HepG2 (cell line): Measurements from ENCODE around the gene ARGLU1. TPM values are rescaled to one million over a fixed set of nuclear protein-coding genes. Genes with fewer than 3 reads are reported as not detected.

Experiments
- ATAC-seq: fragments of 200-7000 bp; cut with Tn5 transposase; 3 replicates; pipeline ENCODE4 v1.9.1; 2020; ENCODE audit warnings: mild to moderate bottlenecking, moderate library complexity
- BruUV-seq: library from RNA; stranded (reverse); fragments of 400-500 nt; replicated peaks from 2 replicates; lab custom pipeline; 2021; lab: Mats Ljungman, UMichigan
- CTCF ChIA-PET: fragments of 300-600 bp; formaldehyde crosslinking; extraction: SDS; loops from one replicate; lab custom pipeline; 2021; ENCODE audit warnings: low total read pairs, inconsistent platforms, low intra/inter-chr PET ratio; lab: Yijun Ruan, JAX
- POLR2A ChIA-PET: fragments of 350-600 bp; sonication (Branson Sonifier 250); formaldehyde crosslinking; loops from one replicate; lab custom pipeline; 2020; ENCODE audit warnings: antibody characterized with exemption, inconsistent platforms; lab: Yijun Ruan, JAX
- DNase-seq: peaks from one replicate; pipeline ENCODE4 v3.0.0-alpha.2; 2015; ENCODE audit warnings: low spot score
- FAIRE-seq: peaks from 3 replicates; lab custom pipeline; 2011; peaks lifted over from hg19 to GRCh38; lab: Jason Lieb, UNC
- H2AFZ ChIP-seq: one replicate; pipeline ENCODE4 v1.6.1; 2011; ENCODE audit warnings: low read length, inconsistent platforms
- H3K27ac ChIP-seq: fragments of 300-600 bp; 3 replicates; pipeline ENCODE4 v1.8.0; 2011; ENCODE audit warnings: mixed run types, mild to moderate bottlenecking, mixed read lengths, low read length, inconsistent platforms; ENCODE audit not compliant: insufficient read depth; ENCODE audit errors: extremely low read length
- H3K27me3 ChIP-seq, 2 experiments: fragments of 200-600 bp in 1 of 2; 2 replicates in 1 of 2; 3 replicates in 1 of 2; pipeline versions ENCODE4 v1.6.0 to v1.8.0; 2011; ENCODE audit warnings: low read length in 2 of 2, mild to moderate bottlenecking in 2 of 2, moderate library complexity in 2 of 2, inconsistent platforms in 1 of 2; ENCODE audit not compliant: insufficient read depth in 2 of 2, control insufficient read depth in 1 of 2
- H3K36me3 ChIP-seq, 2 experiments: fragments of 200-600 bp in 1 of 2; replicated peaks in 1 of 2; 2 replicates in 1 of 2; 3 replicates in 1 of 2; pipeline versions ENCODE4 v1.5.1 to v1.8.0; 2011; ENCODE audit warnings: low read length in 2 of 2, inconsistent platforms in 1 of 2; ENCODE audit not compliant: insufficient read depth in 2 of 2, control insufficient read depth in 1 of 2
- H3K4me1 ChIP-seq: 2 replicates; pipeline ENCODE4 v1.5.1; 2012; ENCODE audit warnings: low read length, inconsistent platforms; ENCODE audit not compliant: insufficient read depth
- H3K4me2 ChIP-seq: 2 replicates; pipeline ENCODE4 v1.6.0; 2011; ENCODE audit warnings: low read depth, low read length, inconsistent platforms
- H3K4me3 ChIP-seq, 3 experiments: fragments of 200-600 bp in 1 of 3; sonication (generic), shearing (Covaris generic) in 1 of 3; replicated peaks in 1 of 3; 2 replicates each; pipeline ENCODE4 v1.5.1; 2011 to 2016; ENCODE audit warnings: low read length in 3 of 3, inconsistent platforms in 2 of 3, low read depth in 2 of 3, mild to moderate bottlenecking in 2 of 3, control low read depth in 1 of 3, mixed read lengths in 1 of 3; ENCODE audit not compliant: insufficient read depth in 1 of 3
- H3K79me2 ChIP-seq: one replicate; pipeline ENCODE4 v1.6.1; 2011; ENCODE audit warnings: low read length, inconsistent platforms; ENCODE audit not compliant: insufficient read depth
- H3K9ac ChIP-seq: 2 replicates; pipeline ENCODE4 v1.6.0; 2011; ENCODE audit warnings: mild to moderate bottlenecking, low read depth, low read length, inconsistent platforms; ENCODE audit not compliant: insufficient read depth
- H3K9me3 ChIP-seq: 2 replicates; pipeline ENCODE4 v1.5.1; 2012; ENCODE audit warnings: mild to moderate bottlenecking, low read length
- H4K20me1 ChIP-seq: 2 replicates; pipeline ENCODE4 v1.6.0; 2011; ENCODE audit warnings: inconsistent platforms, mild to moderate bottlenecking, low read length, moderate library complexity; ENCODE audit not compliant: insufficient read depth
- ATAD3A ChIP-seq: sonication (generic); formaldehyde crosslinking; IDR thresholded peaks from 2 replicates; pipeline ENCODE4 v1.4.0; 2020; ENCODE audit warnings: missing genetic modification reagents
- ETV5 ChIP-seq: IDR thresholded peaks from 2 replicates; pipeline ENCODE4 v1.6.1; 2018; ENCODE audit warnings: missing biosample characterization, missing genetic modification reagents, inconsistent platforms, borderline replicate concordance
- FOSL2 ChIP-seq: sonication (generic); formaldehyde crosslinking; IDR thresholded peaks from 2 replicates; pipeline ENCODE4 v1.4.0; 2020; ENCODE audit warnings: missing genetic modification reagents
- NFIB ChIP-seq: sonication (generic); formaldehyde crosslinking; IDR thresholded peaks from 2 replicates; pipeline ENCODE4 v1.9.0; 2021; ENCODE audit warnings: missing genetic modification reagents, mild to moderate bottlenecking, borderline replicate concordance
- REL ChIP-seq: sonication (generic); formaldehyde crosslinking; conservative IDR thresholded peaks from 2 replicates; pipeline ENCODE4 v1.8.0; 2022; ENCODE audit warnings: mild to moderate bottlenecking, missing genetic modification reagents, moderate library complexity
- SUZ12 ChIP-seq: fragments of 150-350 bp; IDR thresholded peaks from 2 replicates; pipeline ENCODE4 v1.6.1; 2014; ENCODE audit warnings: low read depth, low read length
- SYNCRIP ChIP-seq: fragments of 200-400 bp; formaldehyde crosslinking; IDR thresholded peaks from 2 replicates; pipeline ENCODE4 v1.6.1; 2018; ENCODE audit warnings: mild to moderate bottlenecking, low read depth, low read length; ENCODE audit not compliant: insufficient read depth
- ZNF335 ChIP-seq: sonication (generic); formaldehyde crosslinking; IDR thresholded peaks from 2 replicates; pipeline ENCODE4 v1.4.0; 2020; ENCODE audit warnings: missing genetic modification reagents
- ZNF564 ChIP-seq: sonication (generic); formaldehyde crosslinking; IDR thresholded peaks from 2 replicates; pipeline ENCODE4 v1.8.1; 2023; ENCODE audit warnings: mild to moderate bottlenecking, missing genetic modification reagents
- ZNF782 ChIP-seq: sonication (generic); formaldehyde crosslinking; IDR thresholded peaks from 2 replicates; pipeline ENCODE4 v1.4.0; 2020; ENCODE audit warnings: missing genetic modification reagents, mild to moderate bottlenecking, borderline replicate concordance
- ZSCAN20 ChIP-seq: sonication (generic); formaldehyde crosslinking; IDR thresholded peaks from 2 replicates; pipeline ENCODE4 v1.4.0; 2020; ENCODE audit warnings: missing genetic modification reagents, mild to moderate bottlenecking, borderline replicate concordance
- ZSCAN22 ChIP-seq: sonication (generic); formaldehyde crosslinking; IDR thresholded peaks from 2 replicates; pipeline ENCODE4 v1.4.0; 2020; ENCODE audit warnings: mild to moderate bottlenecking, missing genetic modification reagents
- WGBS: methylation state at CpG from one replicate; pipeline ENCODE4 v1.1.6; 2017; ENCODE audit warnings: low lambda C conversion rate; 5-methylcytosine and 5-hydroxymethylcytosine counted together
- in situ Hi-C: cut with HindIII; loops from 2 replicates; pipeline ENCODE4 v1.10.0; 2017; ENCODE audit warnings: low pct_unique_long_range_greater_than_20kb; ENCODE audit not compliant: extremely low pct_ligation_motif_present
- intact Hi-C: fragments of 100-400 bp; cut with micrococcal nuclease; formaldehyde crosslinking; loops from one replicate; pipeline ENCODE4 v1.10.0; 2022; ENCODE audit not compliant: unreplicated experiment
- polyA plus RNA-seq, 8 experiments: library from polyadenylated mRNA; depleted of rRNA in 3 of 8; stranded (reverse) in 7 of 8; unstranded in 1 of 8; fragments of >200 nt; fragmentation: Illumina TruSeq in 4 of 8; extraction: Trizol in 4 of 8; gene quantifications; 2 replicates each; pipeline versions ENCODE4 v1.2.1 to v1.2.3, GENCODE V29; 2011 to 2016; ENCODE audit warnings: low read depth in 4 of 8, missing spikeins in 1 of 8, mixed read lengths in 1 of 8; ENCODE audit not compliant: insufficient read depth in 1 of 8
- total RNA-seq, 5 experiments: library from RNA; depleted of rRNA; stranded (reverse); fragments of >200 nt; fragmentation: Illumina TruSeq; extraction: Trizol; gene quantifications; 2 replicates each; pipeline ENCODE4 v1.2.3, GENCODE V29; 2016; ENCODE audit warnings: low read depth in 1 of 5
- TF ChIP-seq, protein P1 (sequence below): sonication (generic); formaldehyde crosslinking; IDR thresholded peaks from 2 replicates; pipeline ENCODE4 v1.9.0; 2021; ENCODE audit warnings: missing genetic modification reagents, mild to moderate bottlenecking, borderline replicate concordance
- TF ChIP-seq, protein P2 (sequence below): sonication (generic); formaldehyde crosslinking; IDR thresholded peaks from 2 replicates; pipeline ENCODE4 v1.5.1; 2020; ENCODE audit warnings: missing genetic modification reagents, mild to moderate bottlenecking, borderline replicate concordance
- TF ChIP-seq, protein P3 (sequence below): IDR thresholded peaks from 2 replicates; pipeline ENCODE4 v1.6.1; 2016; ENCODE audit warnings: low read depth, borderline replicate concordance

Gene ARGLU1
- total and polyA plus RNA-seq, 2 of the 13 experiments (the other 11 are each of a cell fraction or from before 2014, with no cell fraction given), result 47.1 to 70.6 TPM

DNA sequence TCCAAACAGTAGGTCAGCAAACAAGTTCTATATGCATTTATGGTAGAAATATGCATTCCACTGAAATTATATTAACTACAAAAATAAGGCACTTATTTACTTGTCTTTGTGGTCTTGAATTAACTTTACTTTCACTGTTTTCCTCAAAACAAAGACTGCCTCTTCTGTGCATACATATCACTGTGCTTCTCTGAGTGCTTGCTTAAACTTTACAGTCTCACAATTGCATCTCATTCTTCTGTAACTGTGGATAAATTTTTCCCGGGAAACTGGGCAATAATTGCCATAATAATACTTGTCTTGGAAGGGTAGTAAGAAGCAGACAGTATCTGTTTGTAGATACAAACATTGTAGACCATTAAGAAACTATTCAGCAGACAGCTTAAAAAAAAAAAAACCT lies 70.9 kb downstream of the ARGLU1 start:
- no TSS peak for BruUV-seq
- CTCF ChIA-PET, result no interaction called here

DNA sequence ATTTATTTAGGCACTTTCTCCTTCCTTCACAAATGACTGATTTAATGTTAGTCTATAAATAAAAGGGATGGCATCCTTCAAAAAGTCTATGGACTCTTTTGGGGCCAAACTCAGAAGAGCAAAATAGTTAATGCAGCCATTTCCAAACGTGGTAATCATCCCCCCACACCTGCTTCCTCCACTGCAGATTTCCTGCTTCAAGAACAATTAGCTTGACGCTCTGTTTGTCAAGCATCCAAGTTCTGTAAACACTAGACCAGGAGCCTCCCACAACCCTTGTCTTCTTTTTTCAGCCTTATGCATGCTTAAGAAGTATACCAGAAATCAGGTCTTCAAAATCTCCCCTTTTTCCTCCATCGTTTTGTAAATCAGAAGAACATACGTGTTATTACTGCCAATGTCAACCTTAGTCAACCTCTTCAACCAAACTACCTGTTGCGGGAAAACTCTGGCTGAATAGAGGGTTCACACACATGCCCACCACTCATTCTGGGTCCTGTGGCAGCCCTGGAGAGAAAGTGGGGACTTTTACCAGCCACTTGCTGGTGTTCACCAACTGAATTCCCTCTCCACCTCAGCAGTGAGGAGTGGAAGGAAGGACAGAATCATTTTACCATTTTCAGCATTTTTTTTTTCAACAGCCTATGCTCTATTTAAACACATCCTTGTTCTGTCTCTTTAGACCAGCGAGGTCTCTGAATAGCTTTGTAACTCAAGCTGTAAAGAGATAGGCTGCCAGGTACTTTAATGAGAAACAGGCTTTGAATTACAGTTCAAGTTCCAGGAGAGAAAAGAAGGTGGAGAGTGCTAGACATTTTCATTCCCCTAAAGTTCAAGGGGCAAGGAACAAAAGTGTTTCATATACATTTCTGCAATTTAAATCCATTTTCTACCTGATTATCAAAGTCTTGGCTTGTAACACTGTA lies 71.6 kb downstream of the ARGLU1 start:
- no peaks in the 10 kb centered on the region for H3K9me3 ChIP-seq
- intact Hi-C loops, result no loop called here
- no peaks in the 10 kb centered on the region for H4K20me1 ChIP-seq
- H3K4me3 ChIP-seq, result no peak overlapping the region
- in situ Hi-C loops, result no loop called here
- H2AFZ ChIP-seq, result no peak overlapping the region
- ATAC-seq, result no peak
- ChIA-PET CTCF (no interaction called here), POLR2A (no interaction called here)
- H3K36me3 ChIP-seq, result no peaks in the 10 kb centered on the region
- DNase-seq, result no peak
- no peaks in the 10 kb centered on the region for H3K79me2 ChIP-seq
- WGBS, result 21% methylated on average over 6 of the region's 6 CpGs
- no peaks in the 10 kb centered on the region for H3K4me1 ChIP-seq
- no peak for FAIRE-seq
- no peaks in the 10 kb centered on the region for H3K27me3 ChIP-seq
- H3K9ac ChIP-seq, result no peak overlapping the region
- no TSS peak for BruUV-seq
- H3K27ac ChIP-seq, result no peak overlapping the region
- no peak overlapping the region for H3K4me2 ChIP-seq
- TF ChIP-seq ZNF564 (CRISPR knock-in tag) (no peak), NFIB (CRISPR knock-in tag) (no peak), REL (CRISPR knock-in tag) (no peak), SYNCRIP (no peak), ZSCAN20 (CRISPR knock-in tag) (no peak), ZNF782 (no peak), ZNF335 (no peak), ZSCAN22 (CRISPR knock-in tag) (no peak), SUZ12 (no peak)
- TF ChIP-seq, protein P1, sequence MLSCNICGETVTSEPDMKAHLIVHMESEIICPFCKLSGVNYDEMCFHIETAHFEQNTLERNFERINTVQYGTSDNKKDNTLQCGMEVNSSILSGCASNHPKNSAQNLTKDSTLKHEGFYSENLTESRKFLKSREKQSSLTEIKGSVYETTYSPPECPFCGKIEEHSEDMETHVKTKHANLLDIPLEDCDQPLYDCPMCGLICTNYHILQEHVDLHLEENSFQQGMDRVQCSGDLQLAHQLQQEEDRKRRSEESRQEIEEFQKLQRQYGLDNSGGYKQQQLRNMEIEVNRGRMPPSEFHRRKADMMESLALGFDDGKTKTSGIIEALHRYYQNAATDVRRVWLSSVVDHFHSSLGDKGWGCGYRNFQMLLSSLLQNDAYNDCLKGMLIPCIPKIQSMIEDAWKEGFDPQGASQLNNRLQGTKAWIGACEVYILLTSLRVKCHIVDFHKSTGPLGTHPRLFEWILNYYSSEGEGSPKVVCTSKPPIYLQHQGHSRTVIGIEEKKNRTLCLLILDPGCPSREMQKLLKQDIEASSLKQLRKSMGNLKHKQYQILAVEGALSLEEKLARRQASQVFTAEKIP (CRISPR knock-in tag), result no peak
- TF ChIP-seq, protein P2, sequence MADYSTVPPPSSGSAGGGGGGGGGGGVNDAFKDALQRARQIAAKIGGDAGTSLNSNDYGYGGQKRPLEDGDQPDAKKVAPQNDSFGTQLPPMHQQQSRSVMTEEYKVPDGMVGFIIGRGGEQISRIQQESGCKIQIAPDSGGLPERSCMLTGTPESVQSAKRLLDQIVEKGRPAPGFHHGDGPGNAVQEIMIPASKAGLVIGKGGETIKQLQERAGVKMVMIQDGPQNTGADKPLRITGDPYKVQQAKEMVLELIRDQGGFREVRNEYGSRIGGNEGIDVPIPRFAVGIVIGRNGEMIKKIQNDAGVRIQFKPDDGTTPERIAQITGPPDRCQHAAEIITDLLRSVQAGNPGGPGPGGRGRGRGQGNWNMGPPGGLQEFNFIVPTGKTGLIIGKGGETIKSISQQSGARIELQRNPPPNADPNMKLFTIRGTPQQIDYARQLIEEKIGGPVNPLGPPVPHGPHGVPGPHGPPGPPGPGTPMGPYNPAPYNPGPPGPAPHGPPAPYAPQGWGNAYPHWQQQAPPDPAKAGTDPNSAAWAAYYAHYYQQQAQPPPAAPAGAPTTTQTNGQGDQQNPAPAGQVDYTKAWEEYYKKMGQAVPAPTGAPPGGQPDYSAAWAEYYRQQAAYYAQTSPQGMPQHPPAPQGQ (CRISPR knock-in tag), result no peak
- TF ChIP-seq, protein P3, sequence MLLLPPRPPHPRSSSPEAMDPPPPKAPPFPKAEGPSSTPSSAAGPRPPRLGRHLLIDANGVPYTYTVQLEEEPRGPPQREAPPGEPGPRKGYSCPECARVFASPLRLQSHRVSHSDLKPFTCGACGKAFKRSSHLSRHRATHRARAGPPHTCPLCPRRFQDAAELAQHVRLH (CRISPR knock-in tag), result no peak

More for the DNA sequence above, 70.9 kb downstream of the ARGLU1 start:
- in situ Hi-C loops (no loop called here), intact Hi-C loops (no loop called here)
- DNase-seq (no peak), FAIRE-seq (no peak), ATAC-seq (no peak)
- POLR2A ChIA-PET, result no interaction called here
- no peak overlapping the region for H2AFZ ChIP-seq
- H3K27me3 ChIP-seq, result no peaks in the 10 kb centered on the region
- no peak overlapping the region for H3K4me2 ChIP-seq
- no peaks in the 10 kb centered on the region for H3K4me1 ChIP-seq
- H3K79me2 ChIP-seq, result no peaks in the 10 kb centered on the region
- TF ChIP-seq ATAD3A (CRISPR knock-in tag) (no peak), FOSL2 (CRISPR knock-in tag) (no peak), ETV5 (no peak)
- no peak overlapping the region for H3K27ac ChIP-seq
- WGBS, result 0% methylated on average over 1 of the region's 1 CpG
- no peak overlapping the region for H3K9ac ChIP-seq
- no peak overlapping the region for H3K4me3 ChIP-seq
- no peaks in the 10 kb centered on the region for H3K9me3 ChIP-seq
- H4K20me1 ChIP-seq, result no peaks in the 10 kb centered on the region
- no peaks in the 10 kb centered on the region for H3K36me3 ChIP-seq
